Measurements from ENCODE around the gene CLDN10.
"Not testable (repeated sequence)": the region's sequence is repeated elsewhere in the genome, so short reads cannot be mapped to it uniquely, and the experiment has no call there.

CLDN10 gene

DNA sequence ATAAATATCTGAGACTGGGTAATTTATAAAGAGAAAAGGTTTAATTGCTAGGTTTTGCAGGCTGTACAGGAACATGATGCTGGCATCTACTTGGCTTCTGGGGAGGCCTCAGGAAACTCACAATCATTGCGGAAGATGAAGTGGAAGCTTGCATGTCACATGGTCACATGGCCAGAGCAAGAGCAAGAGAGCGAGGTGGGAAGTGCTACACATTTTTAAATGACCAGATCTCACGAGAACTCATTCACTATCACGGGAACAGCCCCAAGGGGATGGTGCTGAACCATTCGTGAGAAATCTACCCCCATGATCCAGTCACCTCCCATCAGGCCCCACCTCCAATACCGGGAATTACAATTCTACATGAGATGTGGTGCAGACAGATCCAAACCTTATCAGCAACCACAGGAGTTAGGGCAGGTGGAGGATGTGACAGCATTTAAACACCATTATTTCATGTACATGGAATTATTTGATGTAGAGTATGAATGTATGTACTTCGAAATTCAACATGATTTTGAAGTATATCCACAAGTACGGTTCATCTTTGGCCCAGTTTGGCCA is 10.5 kb upstream of the CLDN10 start:
- DNase-seq, result no peak

DNA sequence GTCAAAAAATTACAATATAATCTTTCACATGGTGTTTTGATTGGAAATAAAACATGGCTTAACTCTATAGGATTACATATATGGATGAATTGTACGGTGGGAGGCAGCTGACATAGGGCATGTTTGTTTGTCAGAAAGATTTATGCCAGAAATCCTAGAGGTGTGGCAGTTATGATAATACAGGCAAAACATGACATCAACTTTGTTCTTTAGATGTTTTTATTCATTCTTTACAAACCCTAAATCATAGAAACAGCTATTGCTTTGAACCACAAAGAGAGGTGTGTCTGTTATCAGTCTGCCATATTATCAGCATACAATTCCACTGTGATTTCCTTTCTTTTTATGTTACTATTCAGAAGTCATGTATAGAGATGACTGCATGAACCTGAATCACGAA is 8.2 kb upstream of the CLDN10 start:
- no peak for DNase-seq

DNA sequence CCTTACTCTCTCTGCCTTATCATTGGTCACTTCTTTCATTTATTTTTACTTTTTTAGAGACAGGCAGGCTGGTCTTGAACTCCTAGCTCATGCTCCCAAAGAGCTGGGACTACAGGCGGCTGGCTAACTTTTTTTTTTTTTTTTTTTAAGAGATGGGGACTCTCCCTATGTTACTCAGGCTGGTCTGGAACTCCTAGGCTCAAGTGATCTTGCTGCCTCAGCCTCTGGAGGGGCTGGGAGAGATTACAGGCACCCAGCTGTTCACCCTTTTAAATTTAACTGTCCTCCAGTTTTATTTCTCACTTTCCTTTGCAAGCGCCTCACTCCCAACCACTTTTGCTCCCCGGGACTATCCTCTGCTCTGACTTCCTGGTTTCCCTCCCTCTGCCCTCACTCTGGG is 5.6 kb upstream of the CLDN10 start:
- no peak for DNase-seq

DNA sequence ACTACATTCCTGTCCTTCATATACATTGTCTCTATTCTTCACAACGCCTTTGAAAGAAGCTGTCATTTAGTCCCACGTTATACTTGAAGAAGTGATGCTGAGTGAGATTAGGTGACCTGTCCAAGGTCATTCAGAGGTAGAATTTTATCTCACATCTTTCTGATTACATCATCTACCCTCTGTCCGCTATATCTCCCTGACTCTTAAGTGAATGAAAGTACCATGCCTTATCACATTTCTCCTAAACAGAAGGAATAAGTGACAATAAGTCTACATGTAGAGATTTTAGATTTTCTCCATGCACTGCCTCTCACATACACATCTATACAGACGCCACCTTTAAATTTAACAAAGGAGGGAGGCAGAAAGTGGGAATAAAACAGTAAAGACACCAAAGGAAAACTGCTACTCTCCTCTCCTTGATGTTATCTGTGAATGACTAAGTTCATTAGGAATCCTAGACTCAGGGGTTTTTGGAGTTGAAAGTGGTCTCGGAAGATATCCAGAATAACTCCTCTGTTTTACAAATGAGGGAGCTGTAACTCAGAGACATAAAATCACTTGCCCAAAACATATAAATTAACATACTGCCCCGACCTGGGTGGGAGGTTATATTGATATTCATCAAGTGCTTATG is 4.9 kb upstream of the CLDN10 start:
- DNase-seq, result no peak

DNA sequence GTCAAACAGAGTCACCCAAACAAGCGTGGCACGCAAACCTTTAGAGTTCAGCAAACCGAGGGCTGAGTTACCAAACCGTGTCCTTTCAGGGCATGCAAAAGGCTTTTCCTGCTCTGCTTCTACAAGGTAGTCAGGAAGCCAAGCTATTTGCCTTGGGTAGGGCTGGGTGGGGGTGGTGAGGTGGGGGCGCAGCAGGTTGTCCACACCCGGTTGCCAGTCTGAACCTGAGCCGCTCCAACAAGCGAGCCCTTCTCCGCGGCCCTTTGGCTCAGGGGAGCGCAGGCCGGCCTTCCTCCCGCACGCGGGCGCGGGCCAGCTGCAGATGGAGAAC is 347 bp upstream of the CLDN10 start:
- DNase-seq, result no peak

DNA sequence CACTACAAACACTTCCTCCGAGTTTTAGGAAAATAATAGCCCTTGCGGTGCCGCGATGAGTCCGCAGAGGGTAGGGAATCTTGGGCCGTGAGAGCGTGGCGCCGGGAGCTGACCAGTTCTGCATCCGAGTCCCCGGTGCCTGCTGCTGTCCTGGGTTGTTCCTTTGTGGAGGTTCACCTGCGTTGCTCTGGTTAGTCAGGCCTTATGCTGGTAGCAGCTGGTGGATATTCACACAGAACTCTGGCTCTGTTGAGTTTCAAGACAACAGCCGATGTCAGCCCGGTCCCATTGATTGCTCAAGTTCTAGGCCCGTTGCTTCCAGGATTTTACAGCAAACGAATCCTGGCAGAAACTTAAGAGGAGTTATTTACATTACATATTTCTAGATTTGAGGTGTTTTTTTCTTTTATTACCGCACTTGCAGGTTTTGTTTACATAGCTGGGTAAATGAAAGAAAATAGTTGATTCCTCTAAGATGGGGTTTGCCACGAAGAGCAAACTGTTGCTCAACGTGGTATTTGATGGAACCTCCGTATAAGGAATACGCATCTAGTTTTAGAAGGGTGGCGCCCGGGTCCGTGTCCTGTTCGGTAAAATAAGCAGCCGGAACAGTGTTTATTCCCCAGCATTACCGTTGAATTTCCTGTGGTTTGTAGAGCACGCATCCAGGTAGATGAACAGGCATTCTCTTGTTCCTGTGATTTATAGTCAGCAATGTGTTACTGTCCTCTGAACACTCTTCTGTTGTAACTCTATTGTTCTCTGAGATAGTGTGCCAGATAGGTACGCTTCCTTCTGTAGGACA is 1.3 kb downstream of the CLDN10 start:
- DNase-seq, result no peak

DNA sequence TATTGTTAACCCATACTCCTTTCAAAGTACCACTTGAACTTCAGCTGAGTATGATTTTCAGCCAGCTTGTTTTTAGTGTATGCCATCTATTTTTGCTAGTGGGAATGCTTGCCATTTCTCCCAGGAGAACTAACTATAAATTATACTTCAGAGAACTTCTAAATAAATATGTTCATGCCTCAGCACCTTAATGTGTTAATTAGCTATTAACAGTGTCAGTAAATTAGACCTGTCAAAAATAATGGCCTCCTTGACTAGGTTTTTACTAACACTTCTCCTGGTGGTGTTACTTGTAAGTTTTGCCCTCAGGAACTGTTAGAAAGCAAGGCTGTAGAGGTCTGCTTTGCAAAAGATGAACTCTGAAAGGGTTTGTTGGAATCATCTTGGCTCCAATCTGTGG is 4.5 kb downstream of the CLDN10 start:
- no peak for DNase-seq

DNA sequence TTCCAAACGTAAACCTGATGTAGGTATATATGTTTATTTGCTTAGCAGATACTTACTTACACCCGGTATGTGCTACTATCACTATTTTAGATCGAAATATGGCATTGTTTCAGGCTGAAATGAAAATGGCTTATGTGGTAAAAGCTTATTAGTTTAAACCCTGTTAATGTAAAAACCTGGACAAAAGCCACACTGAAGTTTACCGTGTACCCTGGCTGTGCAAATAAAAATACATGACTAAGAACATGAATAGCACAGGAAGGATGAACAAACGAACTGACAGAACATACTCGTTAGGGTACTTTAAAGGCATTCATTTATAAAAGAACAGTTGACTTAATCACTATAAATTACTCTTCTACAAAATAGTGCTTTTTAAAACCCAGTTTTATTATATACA is 6.6 kb downstream of the CLDN10 start:
- no peak for DNase-seq

DNA sequence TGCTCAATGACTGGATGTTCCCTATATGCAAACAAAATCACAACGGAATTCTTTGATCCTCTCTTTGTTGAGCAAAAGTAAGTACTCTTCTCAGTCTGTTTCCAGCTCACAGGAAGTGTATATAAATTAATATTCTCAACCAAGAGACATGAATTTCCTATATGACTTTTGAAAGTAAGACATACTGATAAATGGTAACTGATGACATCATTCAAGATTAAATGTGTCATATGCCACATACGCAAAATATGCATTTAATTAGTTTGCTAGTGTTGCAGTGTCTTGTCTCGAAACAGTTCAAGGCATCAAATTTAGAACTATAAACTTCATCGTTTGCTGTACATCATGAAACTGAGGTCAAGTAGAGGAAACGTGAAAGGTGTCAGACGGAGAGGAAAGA is 7.9 kb downstream of the CLDN10 start:
- DNase-seq, result no peak

DNA sequence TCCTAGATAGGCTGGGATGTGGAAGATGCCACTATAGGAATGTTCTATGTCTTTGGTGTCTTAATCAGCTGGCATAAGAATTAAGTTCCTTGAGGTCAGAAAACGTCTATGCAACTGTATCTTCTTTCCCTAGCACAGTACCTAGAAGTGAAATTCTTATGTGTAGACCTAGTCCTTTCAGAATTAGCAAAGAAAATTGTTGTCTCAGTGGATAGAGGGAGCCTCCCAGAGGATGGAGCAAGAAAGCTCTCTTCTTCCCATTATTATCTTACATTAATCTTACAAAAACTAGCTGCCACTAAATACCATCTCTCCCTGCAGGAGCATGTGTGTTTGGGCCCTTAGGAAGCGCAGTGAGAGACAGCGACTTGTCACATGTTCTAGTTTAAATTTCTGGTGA is 11.6 kb downstream of the CLDN10 start:
- DNase-seq, result no peak

DNA sequence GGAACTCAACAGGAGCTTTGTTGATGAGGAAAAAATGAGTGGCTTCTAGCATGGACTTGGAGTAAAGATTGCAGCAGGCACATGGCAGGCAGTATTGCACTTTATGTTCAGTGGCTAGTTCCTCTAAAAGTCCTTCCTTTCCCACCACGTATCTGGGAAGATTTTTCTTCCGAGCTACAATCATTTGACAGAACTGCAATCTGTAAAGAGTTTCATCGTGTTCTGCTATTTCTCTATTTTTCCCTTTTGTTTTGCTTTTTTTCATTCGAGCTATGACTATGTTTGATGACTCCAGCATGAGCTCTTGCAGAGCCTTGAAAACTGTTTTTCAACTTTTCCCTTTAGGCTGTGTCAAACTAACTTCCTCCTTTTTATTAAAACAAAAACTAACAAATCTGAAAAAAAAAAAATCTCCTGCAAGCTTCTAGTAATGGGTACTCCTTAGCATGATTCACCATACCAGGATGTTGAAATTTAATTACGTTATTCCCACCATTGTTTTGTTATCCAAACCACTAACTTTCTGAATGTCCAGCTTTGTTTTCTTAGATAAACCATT is 12.3 kb downstream of the CLDN10 start:
- DNase-seq, result no peak

DNA sequence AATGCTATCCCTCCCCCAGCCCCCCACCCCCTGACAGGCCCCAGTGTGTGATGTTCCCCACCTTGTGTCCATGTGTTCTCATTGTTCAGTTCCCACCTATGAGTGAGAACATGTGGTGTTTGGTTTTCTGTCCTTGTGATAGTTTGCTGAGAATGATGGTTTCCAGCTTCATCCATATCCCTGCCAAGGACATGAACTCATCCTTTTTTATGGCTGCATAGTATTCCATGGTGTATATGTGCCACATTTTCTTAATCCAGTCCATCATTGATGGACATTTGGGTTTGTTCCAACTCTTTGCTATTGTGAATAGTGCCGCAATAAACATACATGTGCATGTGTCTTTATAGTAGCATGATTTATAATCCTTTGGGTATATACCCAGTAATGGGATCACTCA is 13.2 kb downstream of the CLDN10 start:
- not testable (repeated sequence) for DNase-seq

DNA sequence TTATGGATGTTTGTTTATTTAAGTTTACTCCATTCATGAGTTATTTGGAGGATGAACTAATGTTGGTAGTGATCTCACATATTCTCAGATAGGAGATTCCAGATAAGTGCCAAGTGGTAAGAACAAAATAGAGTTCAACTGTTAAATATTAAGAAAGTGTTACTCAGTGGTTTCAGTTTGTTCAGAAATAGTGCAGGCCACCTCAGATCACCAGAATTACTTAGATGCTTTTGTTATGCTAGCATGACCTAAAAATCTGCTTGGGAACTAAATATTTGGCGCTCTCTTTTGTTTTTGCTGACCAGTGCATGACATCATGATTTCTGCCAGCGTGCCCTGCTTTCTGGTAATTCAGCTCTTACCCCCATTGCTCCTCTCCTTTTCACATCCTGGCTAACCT is 15.6 kb downstream of the CLDN10 start:
- DNase-seq, result no peak

DNA sequence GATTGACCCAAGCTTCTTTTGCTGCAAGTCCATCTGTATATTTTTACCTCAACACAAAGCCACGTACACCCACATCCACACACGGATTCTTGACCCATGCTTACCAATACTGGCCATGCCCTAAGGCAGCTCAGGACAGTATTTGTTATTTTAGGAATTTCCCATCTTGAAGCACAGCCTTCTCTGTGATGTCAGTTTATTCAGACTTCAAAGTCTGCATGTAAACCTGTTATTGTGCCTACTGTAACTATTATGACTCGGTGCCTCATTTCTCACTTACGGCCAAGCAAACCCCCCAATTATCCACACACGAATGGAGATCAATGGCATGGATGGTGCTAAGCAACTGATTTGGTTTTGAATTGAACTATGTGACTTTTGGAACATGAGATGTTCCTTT is 17.5 kb downstream of the CLDN10 start:
- DNase-seq, result no peak

DNA sequence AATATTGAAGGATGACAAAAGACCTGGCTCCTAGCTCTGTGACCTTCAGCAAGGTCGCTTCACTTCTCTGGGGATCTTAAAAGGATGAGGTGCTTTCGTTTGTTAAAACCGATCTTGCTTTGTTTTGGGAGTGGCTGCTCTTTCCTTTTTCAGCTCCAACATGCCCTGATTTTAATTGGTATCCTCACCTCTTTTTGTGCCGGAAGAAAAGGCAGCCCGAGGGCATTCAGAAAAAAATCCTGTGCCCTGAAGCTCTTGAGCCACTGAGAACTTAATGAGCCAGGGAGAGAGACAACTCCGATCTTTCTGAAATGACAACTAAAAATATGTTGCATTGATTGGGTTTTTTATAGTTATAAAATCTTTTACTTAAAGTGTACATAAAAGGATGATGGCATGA is 19.4 kb downstream of the CLDN10 start:
- DNase-seq, result no peak

DNA sequence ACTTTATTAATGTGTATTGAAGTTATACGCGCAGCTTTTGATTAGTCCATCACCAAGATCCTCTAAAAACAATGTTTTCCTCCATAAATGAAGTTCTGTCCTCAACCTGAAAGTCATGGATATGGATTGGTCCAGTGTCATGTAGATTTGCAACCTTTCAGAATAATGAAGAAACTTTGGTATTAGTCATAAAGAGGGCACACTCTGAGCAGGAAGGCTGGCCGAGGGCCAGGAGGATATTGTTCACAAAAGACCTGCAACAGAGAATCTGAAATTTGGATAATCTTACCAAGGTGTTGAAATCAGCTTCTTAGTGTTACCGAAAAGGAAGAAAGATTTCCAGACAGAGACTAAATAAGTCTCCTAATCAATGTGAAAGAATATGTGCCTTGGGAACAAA is 20.7 kb downstream of the CLDN10 start:
- DNase-seq, result peak; percentile 13

DNA sequence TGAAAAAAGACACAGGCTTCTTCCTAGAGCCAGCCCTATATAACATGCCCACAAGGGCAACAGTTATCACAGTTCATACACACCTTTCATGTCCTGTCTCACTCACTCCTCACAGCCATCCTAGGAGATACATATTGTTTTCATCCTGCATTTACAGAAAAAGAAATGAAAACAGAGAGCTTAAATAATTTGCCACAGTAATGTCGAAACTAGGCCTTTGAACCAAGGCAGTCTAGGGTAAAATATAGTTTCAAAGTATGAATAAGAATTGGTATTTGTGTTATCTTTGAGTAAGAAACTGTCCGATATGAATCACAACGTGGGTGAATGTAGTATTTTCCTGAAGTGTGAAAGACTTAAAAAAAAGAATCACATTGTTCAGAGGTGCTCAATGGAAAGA is 26.8 kb downstream of the CLDN10 start:
- no peak for DNase-seq

DNA sequence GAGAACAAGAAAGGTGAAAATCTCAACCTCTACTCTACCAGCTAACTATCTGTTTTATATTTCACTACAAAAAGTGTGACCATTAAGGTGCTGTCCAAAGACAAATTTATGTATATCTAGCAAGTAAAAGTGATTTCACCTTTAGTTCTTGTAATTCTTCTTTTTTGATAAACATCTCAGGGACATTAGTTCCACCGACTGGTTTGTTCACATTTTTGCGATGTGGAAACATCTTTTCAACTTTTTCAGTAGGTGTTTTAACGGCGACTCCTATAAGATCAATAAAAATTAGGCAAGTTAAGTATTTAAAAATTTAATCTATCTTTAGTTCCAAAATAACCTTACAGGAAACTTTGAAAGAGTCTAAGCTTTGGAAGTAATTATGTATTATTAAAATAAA is 33.3 kb downstream of the CLDN10 start:
- no peak for DNase-seq

DNA sequence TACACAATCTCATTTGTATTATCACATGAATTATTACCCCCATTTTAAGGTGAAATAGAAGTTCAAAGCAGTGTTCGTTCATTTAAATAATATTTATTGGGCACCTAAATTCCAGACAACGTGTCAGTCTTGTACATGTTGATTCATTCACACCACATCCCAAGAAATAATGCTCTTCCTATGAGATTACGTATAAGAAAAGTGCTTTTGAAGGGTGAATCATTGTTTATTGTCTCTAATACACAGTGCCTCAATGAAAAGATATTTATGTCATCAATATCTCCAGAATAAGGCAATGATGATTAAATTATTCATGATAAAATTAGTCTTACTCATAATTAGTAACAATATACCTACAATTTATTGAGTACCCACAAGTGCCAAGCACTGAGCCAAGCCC is 35.6 kb downstream of the CLDN10 start:
- DNase-seq, result no peak

DNA sequence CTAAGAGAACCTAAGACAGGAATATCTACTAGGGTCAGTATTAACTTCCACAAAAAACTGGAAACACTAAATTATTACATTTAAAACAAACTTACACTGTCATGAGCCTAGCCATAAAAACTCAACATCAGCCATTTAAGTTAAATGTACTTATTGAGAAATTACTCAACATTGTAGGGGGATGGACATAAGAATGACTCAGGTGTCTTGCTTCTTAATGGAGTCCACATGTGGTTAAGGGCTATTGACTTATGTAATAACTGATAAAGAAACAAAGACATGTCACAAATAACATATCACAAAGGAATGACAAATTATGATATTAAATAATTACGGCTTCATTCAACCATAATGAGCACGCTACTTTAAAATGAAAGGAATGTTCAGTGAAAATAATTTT is 36.2 kb downstream of the CLDN10 start:
- peak; percentile 54 for DNase-seq

DNA sequence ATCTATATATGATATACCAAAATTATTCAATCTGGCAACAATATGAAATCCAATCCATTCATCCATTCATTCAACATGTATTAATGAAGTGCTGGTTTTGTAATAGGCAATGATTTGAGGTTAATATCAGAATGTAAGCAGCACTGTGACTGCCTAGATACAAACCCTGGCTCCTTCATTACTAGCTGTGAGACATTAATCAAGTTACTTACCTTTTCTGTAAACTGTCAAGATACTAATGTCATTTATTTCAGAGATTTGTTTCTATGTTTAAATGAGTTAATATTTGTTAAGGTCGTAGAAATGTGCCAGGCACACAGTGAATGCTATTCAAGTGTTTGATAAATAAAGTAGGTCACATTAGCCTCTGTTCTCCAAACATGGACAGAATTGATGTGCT is 40.9 kb downstream of the CLDN10 start:
- no peak for DNase-seq

DNA sequence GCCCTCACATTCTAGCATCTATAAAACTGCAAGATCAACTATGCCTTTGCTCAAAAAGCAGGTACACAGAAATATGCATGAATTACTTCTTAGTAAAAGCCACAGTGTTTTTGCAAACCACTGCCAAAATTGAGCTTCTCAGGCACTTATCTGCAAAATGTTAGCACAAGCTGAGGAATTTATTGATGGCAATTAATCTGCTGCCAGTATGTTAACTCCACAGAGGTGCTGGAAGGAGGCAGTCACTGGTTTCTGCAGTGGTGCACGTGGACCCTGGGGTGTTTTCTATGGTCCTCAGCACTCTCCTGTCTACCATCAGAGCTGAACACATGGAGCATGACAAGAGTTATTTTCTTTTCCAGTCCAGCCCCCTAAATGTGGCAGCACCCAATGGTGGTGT is 44.2 kb downstream of the CLDN10 start:
- DNase-seq, result no peak

DNA sequence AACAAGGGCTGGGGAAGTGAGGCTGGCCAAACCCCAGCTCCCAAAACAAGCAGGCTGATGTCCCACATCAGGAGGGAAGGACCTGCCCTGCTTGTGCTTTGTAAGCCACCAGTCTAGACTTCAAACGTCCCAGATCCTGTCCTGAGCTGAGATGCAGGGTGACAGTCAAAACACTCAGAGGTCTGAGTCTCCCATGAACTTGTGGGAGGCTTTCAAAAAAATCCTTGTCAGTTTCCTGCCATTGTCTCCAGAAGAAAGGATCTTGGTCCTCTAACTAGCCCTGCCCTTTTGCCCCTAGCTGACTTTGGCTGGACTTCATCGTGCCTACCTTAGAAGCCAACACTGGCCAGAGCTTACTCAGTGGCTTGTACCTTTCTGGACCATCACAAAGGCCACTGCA is 48.7 kb downstream of the CLDN10 start:
- no peak for DNase-seq

DNA sequence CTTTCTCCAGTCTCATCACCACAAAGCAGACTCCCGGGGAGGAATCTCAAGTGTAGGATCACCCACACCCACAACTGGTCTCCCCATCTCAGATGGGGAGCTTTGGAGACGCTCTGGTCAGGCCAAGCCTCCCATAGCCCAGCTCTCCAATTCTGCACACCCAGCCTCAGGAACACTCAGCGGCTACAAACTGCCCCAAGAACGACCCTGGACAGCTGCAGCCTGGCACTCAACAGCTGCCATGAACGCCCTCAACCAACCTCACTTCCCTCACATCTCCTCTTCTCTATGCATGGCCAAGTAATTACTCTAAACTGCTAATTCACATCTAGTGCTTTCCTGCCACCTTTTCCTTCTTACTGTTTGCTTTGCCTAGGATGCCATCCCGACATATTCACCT is 49.4 kb downstream of the CLDN10 start:
- DNase-seq, result no peak
